Upper lobe of left lung (tissue), 6 donors: ENCODE results near the gene WSB1. TPM values are rescaled to one million over a fixed set of nuclear protein-coding genes. Genes with fewer than 3 reads are reported as not detected.

Experiments used
- ATAC-seq, 2 donors: fragments of 200-7000 bp; cut with Tn5 transposase; one replicate each; pipeline ENCODE4 v1.9.1; 2022; ENCODE audit warnings: mild to moderate bottlenecking in 2 of 2, moderate library complexity in 2 of 2; ENCODE audit not compliant: low FRiP score in 2 of 2
- DNase-seq, 2 donors: peaks; one replicate each; pipeline ENCODE4 v3.0.0-alpha.2; 2019 to 2020
- H3K27ac ChIP-seq, 4 donors: fragments of 200-600 bp; sonication (generic); one replicate each; pipeline ENCODE4 v1.5.1; 2016 to 2019
- H3K27me3 ChIP-seq, 4 donors: fragments of 200-600 bp; sonication (generic); one replicate each; pipeline ENCODE4 v1.5.1; 2017 to 2019
- H3K36me3 ChIP-seq, 4 donors: fragments of 200-600 bp; sonication (generic); one replicate each; pipeline ENCODE4 v1.5.1; 2016 to 2019
- H3K4me1 ChIP-seq, 4 donors: fragments of 200-600 bp; sonication (generic); one replicate each; pipeline ENCODE4 v1.5.1; 2018 to 2019
- H3K4me3 ChIP-seq, 4 donors: fragments of 200-600 bp; sonication (generic); one replicate each; pipeline ENCODE4 v1.5.1; 2017 to 2019; ENCODE audit warnings: mild to moderate bottlenecking in 2 of 4, moderate library complexity in 1 of 4
- H3K9me3 ChIP-seq, 4 donors: fragments of 200-600 bp; sonication (generic); one replicate each; pipeline ENCODE4 v1.5.1; 2018 to 2019
- EP300 ChIP-seq, 4 donors: sonication (generic); formaldehyde crosslinking; IDR thresholded peaks; one replicate each; pipeline ENCODE4 v1.5.1; 2017; ENCODE audit warnings: antibody characterized with exemption in 4 of 4, control low read depth in 2 of 4
- POLR2A ChIP-seq, 4 donors: fragments of 450-650 bp; IDR thresholded peaks; one replicate each; pipeline ENCODE4 v1.5.1; 2016 to 2017; ENCODE audit warnings: antibody characterized with exemption in 4 of 4, mild to moderate bottlenecking in 2 of 4
- POLR2AphosphoS5 ChIP-seq, 2 donors: sonication (generic); formaldehyde crosslinking; IDR thresholded peaks; one replicate each; pipeline ENCODE4 v1.5.1; 2017; ENCODE audit warnings: antibody characterized with exemption in 2 of 2
- WGBS, 2 donors: methylation state at CpG; one replicate each; pipeline ENCODE4 v1.1.5; 2017 to 2018; 5-methylcytosine and 5-hydroxymethylcytosine counted together
- total RNA-seq, 6 donors: library from RNA; depleted of rRNA in 4 of 6; stranded (reverse); fragments of >200 nt in 4 of 6; gene quantifications; one replicate each; pipeline versions ENCODE4 v1.1.0 to v1.2.1, GENCODE V29; 2016 to 2021
- TF ChIP-seq, protein P1 (sequence below), 6 experiments: fragments of 450-650 bp in 4 of 6; fragments of 200-600 bp in 2 of 6; sonication (generic) in 2 of 6; IDR thresholded peaks; one replicate each; pipeline ENCODE4 v1.5.1; 2016 to 2019; ENCODE audit warnings: antibody characterized with exemption in 6 of 6
- donor health status: DM: no; HTN: no; CAD: no; lungs with moderate emphysema.
- donor health status: DM: no; HTN: yes; CAD: no; lungs with severe emphysema.

Gene WSB1
- total RNA-seq, 6 donors from 2014 or later: 261 to 514 (median 328) TPM

DNA sequence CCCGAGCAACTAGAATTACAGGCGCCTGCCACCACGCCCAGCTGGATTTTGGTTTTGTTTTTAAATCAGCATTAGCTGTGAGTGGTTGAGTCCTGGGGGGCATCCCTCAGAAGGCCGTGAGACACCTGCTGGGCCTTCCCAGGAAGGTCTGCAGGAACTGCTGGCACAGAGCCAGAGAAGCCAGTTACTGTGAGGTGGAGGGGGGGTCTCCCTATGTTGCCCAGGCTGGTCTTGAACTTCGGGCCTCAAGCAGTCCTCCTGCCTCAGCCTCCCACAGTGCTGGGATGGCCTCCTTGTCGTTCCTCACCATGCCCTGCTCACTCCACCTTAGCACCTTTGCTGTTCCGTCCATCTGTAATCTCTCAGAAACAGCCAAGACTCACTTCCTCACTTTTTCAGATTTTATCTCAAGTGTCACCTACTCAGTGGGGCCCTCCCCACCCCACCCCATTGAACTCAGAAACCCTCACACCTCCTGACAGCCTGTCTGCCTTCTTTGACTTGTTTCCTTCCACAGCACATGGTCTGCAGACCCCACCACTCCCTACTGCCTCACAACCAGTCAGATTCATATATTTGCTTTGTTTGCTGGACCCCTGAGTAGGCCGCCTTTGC is 62.3 kb downstream of the WSB1 start:
- ATAC-seq (no peak), DNase-seq (no peak)
- Histone ChIP-seq H3K9me3 (no peaks in the 10 kb centered on the region), H3K27ac (no peak overlapping the region), H3K36me3 (no peaks in the 10 kb centered on the region), H3K4me3 (no peak overlapping the region), H3K27me3 (no peaks in the 10 kb centered on the region), H3K4me1 (peaks cover 17 to 20% (median 18%) of the 10 kb centered on the region in 4 donors)
- 76 to 90% methylated on average over 8 of the region's 8 CpGs for WGBS, 2 donors
- TF ChIP-seq POLR2A (IDR thresholded peaks at IDR 0.05): no peak
- no peak for TF ChIP-seq POLR2AphosphoS5 (IDR thresholded peaks at IDR 0.05)
- no peak for TF ChIP-seq EP300 (IDR thresholded peaks at IDR 0.05)
- TF ChIP-seq, protein P1, sequence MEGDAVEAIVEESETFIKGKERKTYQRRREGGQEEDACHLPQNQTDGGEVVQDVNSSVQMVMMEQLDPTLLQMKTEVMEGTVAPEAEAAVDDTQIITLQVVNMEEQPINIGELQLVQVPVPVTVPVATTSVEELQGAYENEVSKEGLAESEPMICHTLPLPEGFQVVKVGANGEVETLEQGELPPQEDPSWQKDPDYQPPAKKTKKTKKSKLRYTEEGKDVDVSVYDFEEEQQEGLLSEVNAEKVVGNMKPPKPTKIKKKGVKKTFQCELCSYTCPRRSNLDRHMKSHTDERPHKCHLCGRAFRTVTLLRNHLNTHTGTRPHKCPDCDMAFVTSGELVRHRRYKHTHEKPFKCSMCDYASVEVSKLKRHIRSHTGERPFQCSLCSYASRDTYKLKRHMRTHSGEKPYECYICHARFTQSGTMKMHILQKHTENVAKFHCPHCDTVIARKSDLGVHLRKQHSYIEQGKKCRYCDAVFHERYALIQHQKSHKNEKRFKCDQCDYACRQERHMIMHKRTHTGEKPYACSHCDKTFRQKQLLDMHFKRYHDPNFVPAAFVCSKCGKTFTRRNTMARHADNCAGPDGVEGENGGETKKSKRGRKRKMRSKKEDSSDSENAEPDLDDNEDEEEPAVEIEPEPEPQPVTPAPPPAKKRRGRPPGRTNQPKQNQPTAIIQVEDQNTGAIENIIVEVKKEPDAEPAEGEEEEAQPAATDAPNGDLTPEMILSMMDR (IDR thresholded peaks at IDR 0.05): no peak

DNA sequence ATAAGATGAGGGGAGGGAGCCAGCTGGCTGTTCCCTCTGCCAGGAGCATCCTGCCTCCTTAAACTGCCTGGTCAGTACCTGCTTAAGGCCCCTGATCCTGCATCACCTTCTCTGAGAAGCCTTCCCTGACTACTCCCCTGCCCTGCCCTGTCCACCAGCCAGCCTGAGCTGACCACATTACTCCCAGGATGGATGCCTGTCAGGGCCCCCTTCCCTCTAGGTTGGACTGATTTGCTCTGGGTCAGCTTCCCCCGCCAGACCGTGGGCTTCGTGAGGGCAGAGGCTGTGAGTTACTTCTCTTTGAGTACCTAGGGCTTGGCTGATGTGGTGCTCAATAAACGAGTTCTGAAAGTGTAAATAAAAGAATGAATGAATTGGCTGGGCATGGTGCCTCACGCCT is 63.3 kb downstream of the WSB1 start:
- TF ChIP-seq POLR2A (IDR thresholded peaks at IDR 0.05): no peak
- TF ChIP-seq, protein P1 (IDR thresholded peaks at IDR 0.05): no peak
- TF ChIP-seq EP300 (IDR thresholded peaks at IDR 0.05): no peak
- no peak for TF ChIP-seq POLR2AphosphoS5 (IDR thresholded peaks at IDR 0.05)
- ATAC-seq (no peak), DNase-seq (no peak)
- H3K36me3 ChIP-seq: no peaks in the 10 kb centered on the region
- no peaks in the 10 kb centered on the region for H3K27me3 ChIP-seq
- no peak overlapping the region for H3K27ac ChIP-seq
- 84 to 93% methylated on average over 5 of the region's 5 CpGs for WGBS, 2 donors
- H3K4me1 ChIP-seq: peaks cover 17 to 20% (median 18%) of the 10 kb centered on the region in 4 donors
- H3K9me3 ChIP-seq: no peaks in the 10 kb centered on the region
- no peak overlapping the region for H3K4me3 ChIP-seq

DNA sequence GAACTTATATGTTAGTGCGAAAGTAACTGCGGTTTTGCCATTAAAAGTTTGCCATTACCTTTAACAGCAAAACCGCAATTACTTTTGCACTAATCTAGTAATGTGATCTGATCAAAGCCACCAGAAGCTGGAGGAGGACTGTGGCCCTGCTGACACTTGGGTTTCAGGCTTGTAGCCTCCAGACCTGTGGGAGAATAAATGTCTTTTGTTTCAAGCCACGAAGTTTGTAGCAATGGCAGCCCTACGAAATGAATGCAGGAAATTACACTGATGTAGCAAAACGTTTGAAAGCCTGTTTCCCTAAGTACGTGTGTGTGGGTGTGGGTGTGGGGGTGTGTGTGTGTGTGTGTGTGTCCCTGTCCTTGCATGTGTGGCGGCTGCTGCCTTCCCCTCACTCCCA is 66.6 kb downstream of the WSB1 start:
- H3K4me3 ChIP-seq: no peak overlapping the region
- H3K36me3 ChIP-seq: no peaks in the 10 kb centered on the region
- DNase-seq (no peak), ATAC-seq (no peak)
- H3K9me3 ChIP-seq: no peaks in the 10 kb centered on the region
- H3K27ac ChIP-seq: no peak overlapping the region
- no peaks in the 10 kb centered on the region for H3K27me3 ChIP-seq
- 61 to 71% methylated on average over 8 of the region's 8 CpGs for WGBS, 2 donors
- TF ChIP-seq POLR2A (IDR thresholded peaks at IDR 0.05) (no peak), POLR2AphosphoS5 (IDR thresholded peaks at IDR 0.05) (no peak), EP300 (IDR thresholded peaks at IDR 0.05) (no peak)
- TF ChIP-seq, protein P1 (IDR thresholded peaks at IDR 0.05): no peak
- H3K4me1 ChIP-seq: peaks cover 0 to 11% (median 4%) of the 10 kb centered on the region in 4 donors

DNA sequence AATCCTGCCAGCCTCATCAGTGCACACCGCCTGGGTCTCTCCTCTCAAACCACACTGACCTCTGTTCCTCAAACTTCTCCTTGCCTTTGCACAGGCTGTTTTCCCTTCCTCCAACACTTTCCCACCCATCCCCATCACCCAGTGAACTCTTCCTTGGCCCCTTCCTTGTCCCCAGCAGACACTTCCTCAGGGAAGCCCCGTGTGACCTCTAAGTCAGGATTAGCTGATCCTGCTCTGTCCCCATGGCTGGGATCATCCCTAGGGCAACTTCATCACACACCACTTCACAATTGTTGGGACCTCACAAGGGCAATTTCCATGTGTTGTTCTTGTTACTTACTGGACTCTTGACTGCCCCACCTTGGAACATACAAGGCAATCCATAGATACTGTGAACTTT is 67.8 kb downstream of the WSB1 start:
- Histone ChIP-seq H3K27me3 (no peaks in the 10 kb centered on the region), H3K36me3 (no peaks in the 10 kb centered on the region), H3K27ac (no peak overlapping the region), H3K4me3 (no peak overlapping the region), H3K4me1 (peaks cover 0 to 11% (median 4%) of the 10 kb centered on the region in 4 donors), H3K9me3 (no peaks in the 10 kb centered on the region)
- TF ChIP-seq POLR2AphosphoS5 (IDR thresholded peaks at IDR 0.05): no peak
- no peak for TF ChIP-seq POLR2A (IDR thresholded peaks at IDR 0.05)
- no peak for TF ChIP-seq EP300 (IDR thresholded peaks at IDR 0.05)
- TF ChIP-seq, protein P1 (IDR thresholded peaks at IDR 0.05): no peak
- DNase-seq (no peak), ATAC-seq (no peak)
- WGBS, 2 donors: 67 to 77% methylated on average over 2 of the region's 2 CpGs

DNA sequence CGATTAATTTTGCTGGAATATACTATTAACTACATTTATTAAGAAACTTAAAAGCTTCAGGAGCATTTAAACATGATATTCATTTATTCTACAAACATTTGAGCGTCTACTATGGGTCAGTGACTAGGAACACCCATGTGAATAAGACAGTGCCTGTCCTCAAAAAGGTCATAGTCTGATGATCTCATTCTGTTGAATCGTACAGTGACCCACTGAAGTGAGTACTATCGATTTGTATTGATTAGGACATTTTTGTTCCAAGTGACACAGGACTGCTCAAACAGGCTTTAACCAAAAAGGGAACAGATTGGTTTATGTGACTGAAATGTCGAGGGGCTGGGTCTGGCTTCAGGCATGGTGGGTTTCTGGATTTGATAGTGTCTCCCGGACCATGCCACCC is 68.6 kb downstream of the WSB1 start:
- H3K4me3 ChIP-seq: no peak overlapping the region
- ATAC-seq: no peak
- H3K36me3 ChIP-seq: no peaks in the 10 kb centered on the region
- no peak for DNase-seq
- TF ChIP-seq, protein P1 (IDR thresholded peaks at IDR 0.05): no peak
- TF ChIP-seq EP300 (IDR thresholded peaks at IDR 0.05) (no peak), POLR2AphosphoS5 (IDR thresholded peaks at IDR 0.05) (no peak), POLR2A (IDR thresholded peaks at IDR 0.05) (no peak)
- WGBS, 2 donors: 79 to 82% methylated on average over 6 of the region's 6 CpGs
- H3K4me1 ChIP-seq: peaks cover 0 to 11% (median 4%) of the 10 kb centered on the region in 4 donors
- H3K9me3 ChIP-seq: no peaks in the 10 kb centered on the region
- no peak overlapping the region for H3K27ac ChIP-seq
- H3K27me3 ChIP-seq: no peaks in the 10 kb centered on the region
